HCT116 (cell line): ENCODE measurements around the gene STARD5. TPM values are rescaled to one million over a fixed set of nuclear protein-coding genes. Genes with fewer than 3 reads are reported as not detected.

ENCODE experiments used
- ATAC-seq: fragments of 200-7000 bp; cut with Tn5 transposase; 2 replicates; pipeline ENCODE4 v1.9.1; 2020; ENCODE audit warnings: mild to moderate bottlenecking, moderate library complexity
- BruUV-seq: library from RNA; stranded (reverse); fragments of 400-500 nt; replicated peaks from 2 replicates; lab custom pipeline; 2021; lab: Mats Ljungman, UMichigan
- CTCF ChIA-PET: fragments of 300-600 bp; sonication (Branson Sonifier 250); formaldehyde crosslinking; loops from one replicate; lab custom pipeline; 2021; ENCODE audit warnings: antibody characterized with exemption; lab: Charles Lee
- POLR2A ChIA-PET: fragments of 300-600, 350-600 bp; sonication (Branson Sonifier 250); formaldehyde crosslinking; loops from one replicate; lab custom pipeline; 2021; ENCODE audit warnings: antibody characterized with exemption; lab: Charles Lee
- RAD21 ChIA-PET, 2 experiments: fragments of 300-600 bp; sonication (Branson Sonifier 250); formaldehyde crosslinking; loops; one replicate each; lab custom pipeline; 2023; ENCODE audit warnings: low total read pairs in 2 of 2; ENCODE audit not compliant: uncharacterized antibody in 2 of 2, unreplicated experiment in 2 of 2, low non-redundant PET in 1 of 2; lab: Charles Lee
- DNase-seq: peaks from one replicate; pipeline ENCODE4 v3.0.0-alpha.2; 2010; ENCODE audit warnings: low read depth, low spot score
- H2AFZ ChIP-seq: fragments of 200-600 bp; shearing (Covaris generic), sonication (generic); 2 replicates; pipeline ENCODE4 v1.6.1; 2017; ENCODE audit warnings: low read depth, mixed run types, mixed read lengths, antibody characterized with exemption, low read length; ENCODE audit not compliant: poor library complexity, severe bottlenecking
- H3K27ac ChIP-seq: 2 replicates; pipeline ENCODE4 v1.5.1; 2012; ENCODE audit warnings: low read depth, low read length
- H3K27me3 ChIP-seq: fragments of 200-600 bp; sonication (generic); 2 replicates; pipeline ENCODE4 v1.6.1; 2016; ENCODE audit warnings: mixed run types, low read length, mixed read lengths; ENCODE audit not compliant: insufficient read depth
- H3K36me3 ChIP-seq, 2 experiments: fragments of 200-500 bp in 1 of 2; fragments of 200-600 bp in 1 of 2; sonication (Bioruptor generic) in 1 of 2; sonication (generic) in 1 of 2; 2 replicates each; pipeline versions ENCODE4 v1.5.1 to v1.6.1; 2014 to 2016; ENCODE audit warnings: low read length in 2 of 2, inconsistent platforms in 1 of 2, mixed read lengths in 1 of 2, mixed run types in 1 of 2; ENCODE audit not compliant: insufficient read depth in 2 of 2, control insufficient read depth in 1 of 2
- H3K4me1 ChIP-seq, 2 experiments: fragments of 200-600 bp in 1 of 2; sonication (generic) in 1 of 2; 2 replicates each; pipeline versions ENCODE4 v1.5.1 to v1.6.1; 2012 to 2017; ENCODE audit warnings: low read length in 2 of 2, inconsistent platforms in 1 of 2, mild to moderate bottlenecking in 1 of 2, mixed read lengths in 1 of 2, mixed run types in 1 of 2, moderate library complexity in 1 of 2; ENCODE audit not compliant: insufficient read depth in 2 of 2, control insufficient read depth in 1 of 2
- H3K4me2 ChIP-seq: fragments of 200-600 bp; sonication (generic); 2 replicates; pipeline ENCODE4 v1.6.1; 2017; ENCODE audit warnings: mixed run types, low read length, mixed read lengths
- H3K4me3 ChIP-seq, 2 experiments: fragments of 200-600 bp in 1 of 2; sonication (generic) in 1 of 2; replicated peaks in 1 of 2; 2 replicates each; pipeline ENCODE4 v1.5.1; 2011 to 2016; ENCODE audit warnings: low read length in 2 of 2, control low read depth in 1 of 2, low read depth in 1 of 2, mild to moderate bottlenecking in 1 of 2, mixed read lengths in 1 of 2, mixed run types in 1 of 2
- H3K79me2 ChIP-seq: fragments of 200-600 bp; sonication (generic); 2 replicates; pipeline ENCODE4 v1.6.1; 2017; ENCODE audit warnings: mild to moderate bottlenecking, mixed run types, low read length, moderate library complexity, mixed read lengths; ENCODE audit not compliant: insufficient read depth
- H3K9ac ChIP-seq: fragments of 200-600 bp; sonication (generic); 2 replicates; pipeline ENCODE4 v1.6.1; 2016; ENCODE audit warnings: low read length, mixed read lengths
- H3K9me2 ChIP-seq: fragments of 200-600 bp; sonication (generic), shearing (Covaris generic); 2 replicates; pipeline ENCODE4 v1.6.1; 2017; ENCODE audit warnings: mixed run types, mild to moderate bottlenecking, moderate library complexity; ENCODE audit not compliant: insufficient read depth
- H3K9me3 ChIP-seq, 2 experiments: fragments of 200-500 bp in 1 of 2; fragments of 200-600 bp in 1 of 2; sonication (Bioruptor generic) in 1 of 2; sonication (generic) in 1 of 2; 2 replicates each; pipeline ENCODE4 v1.6.1; 2014 to 2017; ENCODE audit warnings: low read length in 2 of 2, mixed read lengths in 2 of 2, inconsistent platforms in 1 of 2, low read depth in 1 of 2, mild to moderate bottlenecking in 1 of 2, mixed run types in 1 of 2, moderate library complexity in 1 of 2; ENCODE audit not compliant: control insufficient read depth in 1 of 2, insufficient read depth in 1 of 2
- H4K20me1 ChIP-seq: fragments of 200-600 bp; sonication (generic), shearing (Covaris generic); 2 replicates; pipeline ENCODE4 v1.6.1; 2017; ENCODE audit warnings: mixed run types, mild to moderate bottlenecking, moderate library complexity; ENCODE audit not compliant: insufficient read depth
- CBX3 ChIP-seq: IDR thresholded peaks from 2 replicates; pipeline ENCODE4 v1.6.1; 2012; ENCODE audit warnings: low read depth
- CEBPB ChIP-seq: IDR thresholded peaks from 2 replicates; pipeline ENCODE4 v1.6.1; 2012; ENCODE audit warnings: low read depth
- ELF1 ChIP-seq: IDR thresholded peaks from 2 replicates; pipeline ENCODE4 v1.6.1; 2012; ENCODE audit warnings: low read depth, borderline replicate concordance
- EZH2 ChIP-seq: fragments of 200-600 bp; sonication (generic); IDR thresholded peaks from 2 replicates; pipeline ENCODE4 v1.6.1; 2017; ENCODE audit warnings: antibody characterized with exemption, mixed run types
- JUND ChIP-seq: IDR thresholded peaks from 2 replicates; pipeline ENCODE4 v1.6.1; 2012
- POLR2A ChIP-seq: IDR thresholded peaks from 2 replicates; pipeline ENCODE4 v1.7.0; 2011; ENCODE audit warnings: borderline replicate concordance; ENCODE audit not compliant: insufficient read depth, insufficient read length; ENCODE audit errors: extremely low read depth
- POLR2AphosphoS5 ChIP-seq: IDR thresholded peaks from 2 replicates; pipeline ENCODE4 v1.6.1; 2011; ENCODE audit warnings: mild to moderate bottlenecking, low read depth, low read length, moderate library complexity
- RAD21 ChIP-seq: IDR thresholded peaks from 2 replicates; pipeline ENCODE4 v1.6.1; 2012; ENCODE audit warnings: low read depth, mild to moderate bottlenecking
- SP1 ChIP-seq: IDR thresholded peaks from 2 replicates; pipeline ENCODE4 v1.6.1; 2012; ENCODE audit warnings: low read depth
- SRF ChIP-seq: IDR thresholded peaks from 2 replicates; pipeline ENCODE4 v1.6.1; 2012; ENCODE audit warnings: low read depth
- TCF7L2 ChIP-seq: IDR thresholded peaks from 2 replicates; pipeline ENCODE4 v1.7.0; 2011; ENCODE audit warnings: borderline replicate concordance, inconsistent platforms; ENCODE audit not compliant: insufficient read depth, insufficient read length; ENCODE audit errors: extremely low read depth
- YY1 ChIP-seq: IDR thresholded peaks from 2 replicates; pipeline ENCODE4 v1.6.1; 2011; ENCODE audit warnings: low read length, low read depth, moderate library complexity, mild to moderate bottlenecking; ENCODE audit not compliant: insufficient replicate concordance; ENCODE audit errors: extremely low read depth
- ZFX ChIP-seq: fragments of 450-650 bp; IDR thresholded peaks from 2 replicates; pipeline ENCODE4 v1.6.1; 2017
- ZNF274 ChIP-seq: fragments of 200-500 bp; sonication (Bioruptor generic); IDR thresholded peaks from 2 replicates; pipeline ENCODE4 v1.6.1; 2014; ENCODE audit warnings: mild to moderate bottlenecking, low read depth, low read length, inconsistent platforms
- intact Hi-C: fragments of 100-400 bp; cut with micrococcal nuclease; formaldehyde crosslinking; loops from 2 replicates; pipeline ENCODE4 v1.10.0; 2022
- total RNA-seq: library from RNA; stranded (reverse); gene quantifications from one replicate; pipeline ENCODE4 v1.2.1, GENCODE V29; 2021; ENCODE audit not compliant: unreplicated experiment
- TF ChIP-seq, protein P1 (sequence below): IDR thresholded peaks from 2 replicates; pipeline ENCODE4 v1.6.1; 2011; ENCODE audit warnings: mild to moderate bottlenecking, low read length, moderate library complexity; ENCODE audit not compliant: insufficient replicate concordance; ENCODE audit errors: extremely low read depth
- TF ChIP-seq, protein P2 (sequence below): IDR thresholded peaks from 2 replicates; pipeline ENCODE4 v1.6.1; 2012; ENCODE audit warnings: low read depth
- TF ChIP-seq, protein P3 (sequence below): IDR thresholded peaks from 2 replicates; pipeline ENCODE4 v1.6.1; 2012
- TF ChIP-seq, protein P4 (sequence below): IDR thresholded peaks from 2 replicates; pipeline ENCODE4 v1.6.1; 2012

Gene STARD5
- total RNA-seq, 1 experiment from 2014 or later: 4.0 TPM

DNA sequence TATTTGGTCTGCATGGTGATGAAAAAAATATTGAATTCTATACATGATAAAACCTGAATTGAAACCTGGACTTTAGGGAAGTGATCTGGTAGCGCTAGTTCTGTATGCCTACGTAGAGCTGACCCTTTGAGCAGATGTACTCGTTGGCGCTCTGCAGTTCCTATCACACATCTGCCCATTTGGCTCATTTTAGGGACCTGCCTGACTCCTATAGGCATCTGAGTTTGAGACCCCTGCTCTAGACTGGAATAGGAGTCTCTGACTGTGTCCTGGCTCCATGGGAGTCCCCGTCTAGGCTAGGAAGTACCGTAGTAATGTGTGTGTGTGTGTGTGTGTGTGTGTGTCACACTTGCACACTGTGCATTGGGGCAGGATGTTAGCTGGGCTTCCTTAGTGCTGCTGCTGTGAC, 21.2 kb downstream of the STARD5 start:
- Histone ChIP-seq H3K4me2 (no peak overlapping the region), H3K9me3 (no peaks in the 10 kb centered on the region), H3K27ac (no peak overlapping the region), H4K20me1 (no peaks in the 10 kb centered on the region), H3K4me3 (no peak overlapping the region), H2AFZ (no peak overlapping the region), H3K4me1 (peaks cover 2 to 9% of the 10 kb centered on the region in 2 experiments), H3K36me3 (no peaks in the 10 kb centered on the region)
- intact Hi-C loops: no loop called here
- ATAC-seq: no peak
- RAD21 ChIA-PET: no interaction called here
- no peak for DNase-seq
- no TSS peak for BruUV-seq
- no peak for TF ChIP-seq POLR2A
- TF ChIP-seq, protein P1, sequence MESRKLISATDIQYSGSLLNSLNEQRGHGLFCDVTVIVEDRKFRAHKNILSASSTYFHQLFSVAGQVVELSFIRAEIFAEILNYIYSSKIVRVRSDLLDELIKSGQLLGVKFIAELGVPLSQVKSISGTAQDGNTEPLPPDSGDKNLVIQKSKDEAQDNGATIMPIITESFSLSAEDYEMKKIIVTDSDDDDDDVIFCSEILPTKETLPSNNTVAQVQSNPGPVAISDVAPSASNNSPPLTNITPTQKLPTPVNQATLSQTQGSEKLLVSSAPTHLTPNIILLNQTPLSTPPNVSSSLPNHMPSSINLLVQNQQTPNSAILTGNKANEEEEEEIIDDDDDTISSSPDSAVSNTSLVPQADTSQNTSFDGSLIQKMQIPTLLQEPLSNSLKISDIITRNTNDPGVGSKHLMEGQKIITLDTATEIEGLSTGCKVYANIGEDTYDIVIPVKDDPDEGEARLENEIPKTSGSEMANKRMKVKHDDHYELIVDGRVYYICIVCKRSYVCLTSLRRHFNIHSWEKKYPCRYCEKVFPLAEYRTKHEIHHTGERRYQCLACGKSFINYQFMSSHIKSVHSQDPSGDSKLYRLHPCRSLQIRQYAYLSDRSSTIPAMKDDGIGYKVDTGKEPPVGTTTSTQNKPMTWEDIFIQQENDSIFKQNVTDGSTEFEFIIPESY: no peak
- no peak for TF ChIP-seq SRF
- no peak for TF ChIP-seq SP1
- TF ChIP-seq, protein P2, sequence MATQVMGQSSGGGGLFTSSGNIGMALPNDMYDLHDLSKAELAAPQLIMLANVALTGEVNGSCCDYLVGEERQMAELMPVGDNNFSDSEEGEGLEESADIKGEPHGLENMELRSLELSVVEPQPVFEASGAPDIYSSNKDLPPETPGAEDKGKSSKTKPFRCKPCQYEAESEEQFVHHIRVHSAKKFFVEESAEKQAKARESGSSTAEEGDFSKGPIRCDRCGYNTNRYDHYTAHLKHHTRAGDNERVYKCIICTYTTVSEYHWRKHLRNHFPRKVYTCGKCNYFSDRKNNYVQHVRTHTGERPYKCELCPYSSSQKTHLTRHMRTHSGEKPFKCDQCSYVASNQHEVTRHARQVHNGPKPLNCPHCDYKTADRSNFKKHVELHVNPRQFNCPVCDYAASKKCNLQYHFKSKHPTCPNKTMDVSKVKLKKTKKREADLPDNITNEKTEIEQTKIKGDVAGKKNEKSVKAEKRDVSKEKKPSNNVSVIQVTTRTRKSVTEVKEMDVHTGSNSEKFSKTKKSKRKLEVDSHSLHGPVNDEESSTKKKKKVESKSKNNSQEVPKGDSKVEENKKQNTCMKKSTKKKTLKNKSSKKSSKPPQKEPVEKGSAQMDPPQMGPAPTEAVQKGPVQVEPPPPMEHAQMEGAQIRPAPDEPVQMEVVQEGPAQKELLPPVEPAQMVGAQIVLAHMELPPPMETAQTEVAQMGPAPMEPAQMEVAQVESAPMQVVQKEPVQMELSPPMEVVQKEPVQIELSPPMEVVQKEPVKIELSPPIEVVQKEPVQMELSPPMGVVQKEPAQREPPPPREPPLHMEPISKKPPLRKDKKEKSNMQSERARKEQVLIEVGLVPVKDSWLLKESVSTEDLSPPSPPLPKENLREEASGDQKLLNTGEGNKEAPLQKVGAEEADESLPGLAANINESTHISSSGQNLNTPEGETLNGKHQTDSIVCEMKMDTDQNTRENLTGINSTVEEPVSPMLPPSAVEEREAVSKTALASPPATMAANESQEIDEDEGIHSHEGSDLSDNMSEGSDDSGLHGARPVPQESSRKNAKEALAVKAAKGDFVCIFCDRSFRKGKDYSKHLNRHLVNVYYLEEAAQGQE: no peak
- no peak for TF ChIP-seq POLR2AphosphoS5
- no peak for TF ChIP-seq TCF7L2
- TF ChIP-seq ELF1: no peak
- TF ChIP-seq RAD21: no peak
- TF ChIP-seq EZH2: no peak
- no peak for TF ChIP-seq JUND
- TF ChIP-seq ZNF274: no peak
- no peak for TF ChIP-seq YY1
- no peak for TF ChIP-seq CEBPB
- TF ChIP-seq, protein P3, sequence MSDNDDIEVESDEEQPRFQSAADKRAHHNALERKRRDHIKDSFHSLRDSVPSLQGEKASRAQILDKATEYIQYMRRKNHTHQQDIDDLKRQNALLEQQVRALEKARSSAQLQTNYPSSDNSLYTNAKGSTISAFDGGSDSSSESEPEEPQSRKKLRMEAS: no peak
- TF ChIP-seq, protein P4, sequence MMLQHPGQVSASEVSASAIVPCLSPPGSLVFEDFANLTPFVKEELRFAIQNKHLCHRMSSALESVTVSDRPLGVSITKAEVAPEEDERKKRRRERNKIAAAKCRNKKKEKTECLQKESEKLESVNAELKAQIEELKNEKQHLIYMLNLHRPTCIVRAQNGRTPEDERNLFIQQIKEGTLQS: no peak
- no peak for TF ChIP-seq ZFX
- TF ChIP-seq CBX3: no peak
- TF ChIP-seq, all 23 proteins: peak for 0
- Histone ChIP-seq H3K27me3 (no peaks in the 10 kb centered on the region), H3K9me2 (no peaks in the 10 kb centered on the region), H3K79me2 (no peaks in the 10 kb centered on the region), H3K9ac (no peak overlapping the region)
- ChIA-PET CTCF (no interaction called here), POLR2A (no interaction called here)
